ENCODE results near the gene CFAP299.
"Not testable (repeated sequence)": the region's sequence is repeated elsewhere in the genome, so short reads cannot be mapped to it uniquely, and the experiment has no call there.

The CFAP299 gene

DNA sequence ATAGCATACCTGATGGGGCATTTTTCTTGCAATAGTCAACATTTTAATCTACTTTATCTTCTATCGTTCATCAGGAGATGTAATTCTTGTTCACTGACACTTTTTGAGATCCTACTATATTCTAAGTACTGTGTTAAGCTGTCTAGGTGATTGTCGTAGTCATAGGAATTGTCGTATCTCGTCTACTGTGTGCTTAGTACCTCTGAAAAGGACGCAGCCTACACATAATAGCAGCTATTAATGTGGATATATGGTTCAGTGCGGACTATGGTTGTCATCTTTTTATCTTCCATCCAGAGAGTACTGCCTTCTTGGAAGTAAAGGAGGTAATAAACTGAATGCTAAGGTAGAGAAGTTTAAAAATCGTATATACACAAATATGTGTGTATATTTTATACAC, 21.9 kb upstream of the CFAP299 start:
- H3K4me2 ChIP-seq (ENCODE audit: low read length), result no peak overlapping the region
- DNase-seq, result no peak
- no peak overlapping the region for H3K18ac ChIP-seq (ENCODE audit: low read length)
- H3K27me3 ChIP-seq (ENCODE audit: insufficient read depth, low read length, poor library complexity), result no peaks in the 10 kb centered on the region
- H2AK5ac ChIP-seq (ENCODE audit: low read length), result no peak overlapping the region
- no peaks in the 10 kb centered on the region for H3K79me2 ChIP-seq (ENCODE audit: control insufficient read depth, insufficient read depth, low read length)
- H3K4me3 ChIP-seq (ENCODE audit: low read length), result no peak overlapping the region
- no peaks in the 10 kb centered on the region for H3K36me3 ChIP-seq (ENCODE audit: control insufficient read depth, insufficient read depth, low read length)
- H3K79me1 ChIP-seq (ENCODE audit: low read length), result no peaks in the 10 kb centered on the region
- H3K23ac ChIP-seq (ENCODE audit: low read length), result no peak overlapping the region
- H3K27ac ChIP-seq (ENCODE audit: low read depth, low read length), result no peak overlapping the region
- H2BK120ac ChIP-seq (ENCODE audit: low read depth, low read length), result no peak overlapping the region
- H3K9ac ChIP-seq (ENCODE audit: low read length), result no peak overlapping the region
- peaks cover 1% of the 10 kb centered on the region for H3K4me1 ChIP-seq (ENCODE audit: control insufficient read depth, low read depth, low read length)
- H2BK5ac ChIP-seq (ENCODE audit: low read length), result no peak overlapping the region
- no CpG with 5 or more reads among the region's 7 CpGs for WGBS (ENCODE audit: extremely low coverage, insufficient coverage, low lambda C conversion rate)
- no peak overlapping the region for H4K5ac ChIP-seq (ENCODE audit: low read length)
- H3K56ac ChIP-seq (ENCODE audit: low read length), result no peak overlapping the region
- H2BK15ac ChIP-seq (replicated peaks; ENCODE audit: low read depth), result no peak overlapping the region
- H3K4ac ChIP-seq (ENCODE audit: low read depth, low read length), result no peak overlapping the region
- no peak overlapping the region for H4K8ac ChIP-seq (ENCODE audit: low read depth, low read length)

DNA sequence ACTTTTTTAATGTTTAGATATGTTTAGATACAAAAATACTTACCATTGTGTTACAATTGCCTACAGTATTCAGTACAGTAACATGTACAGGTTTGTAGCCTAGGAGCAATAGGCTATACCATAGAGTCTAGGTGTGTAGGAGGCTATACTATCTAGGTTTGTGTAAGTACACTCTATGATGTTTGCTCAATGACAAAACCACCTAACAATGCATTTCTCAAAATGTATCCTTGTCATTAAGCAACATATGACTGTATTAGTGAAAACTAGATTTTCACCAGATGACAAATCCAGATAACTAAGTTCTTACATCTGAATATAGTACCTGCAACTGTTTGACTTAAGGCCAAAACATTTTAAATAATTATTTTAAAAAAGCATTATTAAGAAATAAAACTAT, 19.7 kb upstream of the CFAP299 start:
- not testable (repeated sequence) for H3K79me2 ChIP-seq (ENCODE audit: control insufficient read depth, insufficient read depth, low read length); H3K36me3 ChIP-seq (ENCODE audit: control insufficient read depth, insufficient read depth, low read length); H3K9ac ChIP-seq (ENCODE audit: low read length); H2AK5ac ChIP-seq (ENCODE audit: low read length); H3K4me2 ChIP-seq (ENCODE audit: low read length); H3K56ac ChIP-seq (ENCODE audit: low read length); H3K79me1 ChIP-seq (ENCODE audit: low read length); H3K27me3 ChIP-seq (ENCODE audit: insufficient read depth, low read length, poor library complexity); H3K23ac ChIP-seq (ENCODE audit: low read length); H3K27ac ChIP-seq (ENCODE audit: low read depth, low read length); H4K5ac ChIP-seq (ENCODE audit: low read length); DNase-seq; H4K8ac ChIP-seq (ENCODE audit: low read depth, low read length); H3K18ac ChIP-seq (ENCODE audit: low read length); H3K4me3 ChIP-seq (ENCODE audit: low read length); H2BK15ac ChIP-seq (replicated peaks; ENCODE audit: low read depth); H3K4me1 ChIP-seq (ENCODE audit: control insufficient read depth, low read depth, low read length); H2BK5ac ChIP-seq (ENCODE audit: low read length); H3K4ac ChIP-seq (ENCODE audit: low read depth, low read length); H2BK120ac ChIP-seq (ENCODE audit: low read depth, low read length)

DNA sequence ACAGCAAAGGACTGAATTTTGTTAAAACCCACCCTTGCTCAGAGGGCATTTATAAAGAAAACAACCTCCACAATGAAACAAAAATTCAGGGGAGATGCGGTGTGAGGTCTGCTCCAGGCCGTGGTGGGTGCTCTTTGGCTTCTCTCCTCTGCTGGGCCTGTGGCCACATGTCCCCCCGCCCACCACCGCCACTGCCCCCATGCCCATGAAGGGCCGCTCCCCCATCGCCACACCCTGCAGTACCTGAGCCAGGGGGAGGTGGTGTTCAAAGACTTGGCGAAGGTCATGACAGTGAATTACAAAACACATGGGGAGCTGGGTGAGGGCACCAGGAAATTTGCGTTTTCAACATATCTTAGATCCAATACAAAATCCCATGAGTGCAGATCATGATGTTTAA, 14.2 kb upstream of the CFAP299 start:
- H3K79me1 ChIP-seq (ENCODE audit: low read length), result no peaks in the 10 kb centered on the region
- no peak overlapping the region for H3K4me2 ChIP-seq (ENCODE audit: low read length)
- no peaks in the 10 kb centered on the region for H3K27me3 ChIP-seq (ENCODE audit: insufficient read depth, low read length, poor library complexity)
- H3K27ac ChIP-seq (ENCODE audit: low read depth, low read length), result no peak overlapping the region
- H3K56ac ChIP-seq (ENCODE audit: low read length), result no peak overlapping the region
- H2AK5ac ChIP-seq (ENCODE audit: low read length), result no peak overlapping the region
- no peak overlapping the region for H2BK120ac ChIP-seq (ENCODE audit: low read depth, low read length)
- no CpG with 5 or more reads among the region's 8 CpGs for WGBS (ENCODE audit: extremely low coverage, insufficient coverage, low lambda C conversion rate)
- H2BK5ac ChIP-seq (ENCODE audit: low read length), result no peak overlapping the region
- H3K4ac ChIP-seq (ENCODE audit: low read depth, low read length), result no peak overlapping the region
- no peak overlapping the region for H3K18ac ChIP-seq (ENCODE audit: low read length)
- H3K23ac ChIP-seq (ENCODE audit: low read length), result no peak overlapping the region
- H3K9ac ChIP-seq (ENCODE audit: low read length), result no peak overlapping the region
- H3K36me3 ChIP-seq (ENCODE audit: control insufficient read depth, insufficient read depth, low read length), result no peaks in the 10 kb centered on the region
- no peaks in the 10 kb centered on the region for H3K79me2 ChIP-seq (ENCODE audit: control insufficient read depth, insufficient read depth, low read length)
- no peak overlapping the region for H3K4me3 ChIP-seq (ENCODE audit: low read length)
- H4K5ac ChIP-seq (ENCODE audit: low read length), result no peak overlapping the region
- no peaks in the 10 kb centered on the region for H3K4me1 ChIP-seq (ENCODE audit: control insufficient read depth, low read depth, low read length)
- no peak overlapping the region for H4K8ac ChIP-seq (ENCODE audit: low read depth, low read length)
- no peak for DNase-seq
- no peak overlapping the region for H2BK15ac ChIP-seq (replicated peaks; ENCODE audit: low read depth)

DNA sequence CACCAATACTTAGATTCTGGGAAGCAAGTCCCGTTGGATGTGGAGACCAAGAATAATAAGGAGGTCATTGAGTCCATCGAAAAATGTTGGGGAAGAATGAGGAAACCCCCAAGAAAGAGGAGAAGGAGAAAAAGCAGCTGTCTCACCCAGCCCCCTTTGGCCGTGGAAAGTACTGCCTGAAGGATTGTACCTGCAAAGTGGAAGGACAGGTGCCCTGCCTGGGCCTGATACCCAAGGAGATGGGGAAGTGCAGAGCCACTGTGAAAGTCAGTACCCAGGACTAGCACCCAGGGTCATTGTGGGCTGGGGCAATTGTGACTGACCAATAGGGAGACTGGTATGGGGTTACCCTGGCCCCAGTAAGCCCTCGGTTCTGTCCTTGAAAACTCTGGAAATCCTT, 13.8 kb upstream of the CFAP299 start:
- no peaks in the 10 kb centered on the region for H3K79me2 ChIP-seq (ENCODE audit: control insufficient read depth, insufficient read depth, low read length)
- no peak for DNase-seq
- H3K23ac ChIP-seq (ENCODE audit: low read length), result no peak overlapping the region
- H2AK5ac ChIP-seq (ENCODE audit: low read length), result no peak overlapping the region
- H2BK5ac ChIP-seq (ENCODE audit: low read length), result no peak overlapping the region
- H3K4me3 ChIP-seq (ENCODE audit: low read length), result no peak overlapping the region
- no peaks in the 10 kb centered on the region for H3K79me1 ChIP-seq (ENCODE audit: low read length)
- no CpG with 5 or more reads among the region's 4 CpGs for WGBS (ENCODE audit: extremely low coverage, insufficient coverage, low lambda C conversion rate)
- H3K27me3 ChIP-seq (ENCODE audit: insufficient read depth, low read length, poor library complexity), result no peaks in the 10 kb centered on the region
- no peaks in the 10 kb centered on the region for H3K4me1 ChIP-seq (ENCODE audit: control insufficient read depth, low read depth, low read length)
- no peak overlapping the region for H3K56ac ChIP-seq (ENCODE audit: low read length)
- no peak overlapping the region for H2BK120ac ChIP-seq (ENCODE audit: low read depth, low read length)
- no peak overlapping the region for H4K8ac ChIP-seq (ENCODE audit: low read depth, low read length)
- no peak overlapping the region for H3K4me2 ChIP-seq (ENCODE audit: low read length)
- H2BK15ac ChIP-seq (replicated peaks; ENCODE audit: low read depth), result no peak overlapping the region
- no peak overlapping the region for H4K5ac ChIP-seq (ENCODE audit: low read length)
- H3K36me3 ChIP-seq (ENCODE audit: control insufficient read depth, insufficient read depth, low read length), result no peaks in the 10 kb centered on the region
- H3K4ac ChIP-seq (ENCODE audit: low read depth, low read length), result no peak overlapping the region
- no peak overlapping the region for H3K18ac ChIP-seq (ENCODE audit: low read length)
- H3K9ac ChIP-seq (ENCODE audit: low read length), result no peak overlapping the region
- no peak overlapping the region for H3K27ac ChIP-seq (ENCODE audit: low read depth, low read length)

- Histone ChIP-seq H2BK5ac (ENCODE audit: low read length) (no peak overlapping the region), H3K9ac (ENCODE audit: low read length) (no peak overlapping the region), H3K36me3 (ENCODE audit: control insufficient read depth, insufficient read depth, low read length) (no peaks in the 10 kb centered on the region), H2AK5ac (ENCODE audit: low read length) (no peak overlapping the region), H3K4me2 (ENCODE audit: low read length) (no peak overlapping the region), H3K23ac (ENCODE audit: low read length) (no peak overlapping the region), H3K18ac (ENCODE audit: low read length) (no peak overlapping the region), H3K27me3 (ENCODE audit: insufficient read depth, low read length, poor library complexity) (no peaks in the 10 kb centered on the region), H3K4ac (ENCODE audit: low read depth, low read length) (no peak overlapping the region), H2BK120ac (ENCODE audit: low read depth, low read length) (no peak overlapping the region), H4K8ac (ENCODE audit: low read depth, low read length) (no peak overlapping the region), H3K4me1 (ENCODE audit: control insufficient read depth, low read depth, low read length) (no peaks in the 10 kb centered on the region), H2BK15ac (replicated peaks; ENCODE audit: low read depth) (no peak overlapping the region), H3K56ac (ENCODE audit: low read length) (no peak overlapping the region), H3K27ac (ENCODE audit: low read depth, low read length) (no peak overlapping the region), H4K5ac (ENCODE audit: low read length) (no peak overlapping the region), H3K79me1 (ENCODE audit: low read length) (no peaks in the 10 kb centered on the region), H3K4me3 (ENCODE audit: low read length) (no peak overlapping the region), H3K79me2 (ENCODE audit: control insufficient read depth, insufficient read depth, low read length) (no peaks in the 10 kb centered on the region)
- no peak for DNase-seq
Observed at GRCh38 chr4:80322716-80323115, 12.8 kb upstream of the CFAP299 start.

GRCh38 chr4:80324171-80324570, 11.4 kb upstream of the CFAP299 start:
- Histone ChIP-seq H3K56ac (ENCODE audit: low read length) (no peak overlapping the region), H4K8ac (ENCODE audit: low read depth, low read length) (no peak overlapping the region), H2BK120ac (ENCODE audit: low read depth, low read length) (no peak overlapping the region), H3K79me2 (ENCODE audit: control insufficient read depth, insufficient read depth, low read length) (no peaks in the 10 kb centered on the region), H3K27me3 (ENCODE audit: insufficient read depth, low read length, poor library complexity) (no peaks in the 10 kb centered on the region), H4K5ac (ENCODE audit: low read length) (no peak overlapping the region), H3K36me3 (ENCODE audit: control insufficient read depth, insufficient read depth, low read length) (no peaks in the 10 kb centered on the region), H3K4me2 (ENCODE audit: low read length) (no peak overlapping the region), H3K18ac (ENCODE audit: low read length) (no peak overlapping the region), H3K4me1 (ENCODE audit: control insufficient read depth, low read depth, low read length) (no peaks in the 10 kb centered on the region), H3K9ac (ENCODE audit: low read length) (no peak overlapping the region), H3K27ac (ENCODE audit: low read depth, low read length) (no peak overlapping the region), H3K4ac (ENCODE audit: low read depth, low read length) (no peak overlapping the region), H3K4me3 (ENCODE audit: low read length) (no peak overlapping the region), H3K23ac (ENCODE audit: low read length) (no peak overlapping the region), H3K79me1 (ENCODE audit: low read length) (no peaks in the 10 kb centered on the region), H2BK5ac (ENCODE audit: low read length) (no peak overlapping the region), H2BK15ac (replicated peaks; ENCODE audit: low read depth) (no peak overlapping the region), H2AK5ac (ENCODE audit: low read length) (no peak overlapping the region)
- no CpG with 5 or more reads among the region's 6 CpGs for WGBS (ENCODE audit: extremely low coverage, insufficient coverage, low lambda C conversion rate)
- no peak for DNase-seq

Measured in mesendoderm (in vitro differentiated cells).